Retinal pigment epithelial cell (primary cell): ENCODE measurements around the gene DLK1.

Experiments
- DNase-seq: peaks from one replicate; pipeline ENCODE4 v3.0.0-alpha.2; 2010; ENCODE audit warnings: low read depth
- H3K4me3 ChIP-seq: 2 replicates; pipeline ENCODE4 v1.5.1; 2011; ENCODE audit warnings: mild to moderate bottlenecking, low read length, control low read depth, moderate library complexity
- TF ChIP-seq, protein P1 (sequence below): conservative IDR thresholded peaks from 2 replicates; pipeline ENCODE4 v1.5.1; 2011; ENCODE audit warnings: low read depth, low read length, control low read depth, inconsistent platforms

The DLK1 gene

DNA sequence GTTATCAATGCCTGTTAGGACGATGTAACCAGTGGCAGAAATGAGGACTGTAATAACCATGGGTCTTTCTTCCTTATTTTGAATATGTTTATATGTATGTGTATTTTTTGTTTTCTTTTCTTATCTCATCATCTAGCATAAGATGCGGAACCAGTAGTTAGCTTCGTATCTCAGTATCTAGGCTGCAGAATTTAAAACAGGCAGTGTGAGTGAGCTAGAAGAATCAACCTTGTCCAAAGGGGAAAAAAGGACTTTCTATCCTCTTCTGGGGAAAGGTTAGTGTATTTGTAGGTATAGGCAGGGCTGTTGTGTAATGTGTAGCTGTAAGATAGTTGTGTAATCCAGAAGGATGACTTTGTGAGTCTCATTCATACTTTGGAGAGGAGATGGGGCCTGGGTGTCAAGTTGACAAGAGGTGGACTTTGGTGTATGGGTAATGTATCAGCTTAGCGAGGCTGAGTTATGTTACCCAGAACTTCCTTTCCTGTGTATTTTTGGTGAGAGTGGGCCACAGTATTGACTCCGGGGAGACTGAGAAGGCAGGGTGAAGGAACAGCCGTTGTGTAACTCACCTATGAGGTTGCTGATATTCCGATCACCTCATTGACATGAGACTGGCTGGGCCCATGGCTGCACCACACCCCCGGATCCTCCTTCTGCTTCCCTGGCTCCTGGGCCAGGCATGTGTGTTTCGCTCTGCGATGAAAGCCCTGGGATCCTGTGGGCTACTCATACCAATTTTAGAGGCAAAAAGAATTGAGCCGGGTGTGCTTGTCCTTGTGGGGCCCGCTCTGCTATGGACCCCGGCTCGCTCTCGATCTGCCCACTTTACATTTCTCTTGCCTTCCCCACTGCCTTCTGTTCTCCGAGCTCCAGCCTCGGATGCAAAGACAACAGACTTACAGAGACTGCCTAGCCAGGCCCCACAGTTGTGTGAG lies 24.3 kb downstream of the DLK1 start:
- TF ChIP-seq, protein P1, sequence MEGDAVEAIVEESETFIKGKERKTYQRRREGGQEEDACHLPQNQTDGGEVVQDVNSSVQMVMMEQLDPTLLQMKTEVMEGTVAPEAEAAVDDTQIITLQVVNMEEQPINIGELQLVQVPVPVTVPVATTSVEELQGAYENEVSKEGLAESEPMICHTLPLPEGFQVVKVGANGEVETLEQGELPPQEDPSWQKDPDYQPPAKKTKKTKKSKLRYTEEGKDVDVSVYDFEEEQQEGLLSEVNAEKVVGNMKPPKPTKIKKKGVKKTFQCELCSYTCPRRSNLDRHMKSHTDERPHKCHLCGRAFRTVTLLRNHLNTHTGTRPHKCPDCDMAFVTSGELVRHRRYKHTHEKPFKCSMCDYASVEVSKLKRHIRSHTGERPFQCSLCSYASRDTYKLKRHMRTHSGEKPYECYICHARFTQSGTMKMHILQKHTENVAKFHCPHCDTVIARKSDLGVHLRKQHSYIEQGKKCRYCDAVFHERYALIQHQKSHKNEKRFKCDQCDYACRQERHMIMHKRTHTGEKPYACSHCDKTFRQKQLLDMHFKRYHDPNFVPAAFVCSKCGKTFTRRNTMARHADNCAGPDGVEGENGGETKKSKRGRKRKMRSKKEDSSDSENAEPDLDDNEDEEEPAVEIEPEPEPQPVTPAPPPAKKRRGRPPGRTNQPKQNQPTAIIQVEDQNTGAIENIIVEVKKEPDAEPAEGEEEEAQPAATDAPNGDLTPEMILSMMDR = no peak
- H3K4me3 ChIP-seq = no peak overlapping the region
- DNase-seq = no peak

DNA sequence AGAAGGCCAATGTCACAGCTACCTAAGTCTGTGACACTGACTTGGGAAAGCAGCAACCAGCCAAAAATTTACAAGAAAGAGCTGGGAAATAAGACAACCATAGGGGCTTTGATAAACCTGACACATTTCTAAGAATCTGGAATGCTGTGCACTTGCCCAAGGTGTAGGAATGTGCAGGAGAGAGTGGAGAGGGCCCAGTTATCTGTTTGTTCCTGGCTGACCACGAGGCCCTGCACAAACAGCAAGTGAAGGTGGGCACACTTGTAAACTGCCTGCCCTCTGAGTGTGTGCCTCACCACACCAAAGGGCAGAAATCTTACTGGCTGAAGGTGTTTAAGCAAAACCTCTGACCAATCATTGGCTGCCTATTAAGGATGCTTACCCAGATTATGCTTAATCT lies 27.3 kb downstream of the DLK1 start:
- DNase-seq = no peak
- TF ChIP-seq, protein P1 = no peak
- H3K4me3 ChIP-seq = no peak overlapping the region

DNA sequence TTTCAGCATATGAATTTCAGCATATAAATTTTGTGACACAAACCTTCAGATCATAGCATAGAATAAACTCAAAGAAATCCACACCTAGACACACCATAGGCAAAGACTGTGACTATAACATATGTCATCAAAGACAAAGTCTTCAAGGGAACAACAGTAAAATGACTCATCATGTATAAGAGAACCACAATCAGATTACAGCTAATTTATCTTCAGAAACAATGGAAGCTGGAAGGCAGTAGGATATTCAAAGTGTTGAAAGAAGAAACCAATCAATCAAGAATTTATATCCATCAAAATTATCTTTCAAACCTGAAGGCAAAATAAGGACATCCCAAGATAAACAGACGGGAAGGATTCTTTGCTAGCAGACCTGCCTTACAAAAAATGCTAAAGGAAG lies 29.0 kb downstream of the DLK1 start:
- H3K4me3 ChIP-seq = no peak overlapping the region
- TF ChIP-seq, protein P1 = no peak
- DNase-seq = no peak

DNA sequence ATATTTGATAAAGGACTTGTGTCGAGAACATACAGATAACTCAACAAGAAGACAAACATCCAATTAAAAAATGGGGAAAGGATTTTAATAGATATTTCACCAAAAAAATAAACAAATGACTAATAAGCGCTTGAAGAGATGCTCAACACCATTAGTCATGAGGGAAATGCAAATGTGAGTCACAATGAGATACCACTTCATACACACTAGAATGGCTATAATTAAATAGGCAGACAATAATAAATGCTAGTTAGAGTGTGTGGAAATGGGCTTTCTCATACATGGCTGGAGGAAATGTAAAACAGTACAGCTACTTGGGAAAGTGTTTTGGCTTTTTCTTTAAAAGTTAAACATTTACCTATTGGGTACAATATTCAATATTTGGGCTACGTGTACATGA lies 34.8 kb downstream of the DLK1 start:
- TF ChIP-seq, protein P1 = no peak
- no peak overlapping the region for H3K4me3 ChIP-seq
- DNase-seq = peak; percentile 12

DNA sequence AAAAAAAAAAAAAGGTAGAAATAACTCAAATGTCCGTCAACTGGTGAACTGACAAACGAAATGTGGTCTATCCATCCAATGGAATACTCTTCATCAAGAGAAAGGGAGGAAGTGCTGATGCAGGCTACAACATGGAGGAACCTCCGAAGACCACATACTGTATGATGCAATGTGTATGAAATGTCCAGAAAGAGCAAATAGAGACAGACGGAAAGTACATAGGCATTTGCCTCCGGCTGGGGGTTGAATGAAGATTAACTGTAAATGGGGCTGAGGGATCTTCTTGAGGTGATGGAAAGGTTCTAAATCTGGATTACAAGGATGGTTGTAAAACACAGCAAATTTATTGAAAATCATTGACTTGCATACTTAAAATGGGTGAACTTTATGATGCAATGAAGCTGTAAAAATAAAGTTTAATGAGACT lies 35.4 kb downstream of the DLK1 start:
- no peak overlapping the region for H3K4me3 ChIP-seq
- no peak for DNase-seq
- TF ChIP-seq, protein P1 = no peak

DNA sequence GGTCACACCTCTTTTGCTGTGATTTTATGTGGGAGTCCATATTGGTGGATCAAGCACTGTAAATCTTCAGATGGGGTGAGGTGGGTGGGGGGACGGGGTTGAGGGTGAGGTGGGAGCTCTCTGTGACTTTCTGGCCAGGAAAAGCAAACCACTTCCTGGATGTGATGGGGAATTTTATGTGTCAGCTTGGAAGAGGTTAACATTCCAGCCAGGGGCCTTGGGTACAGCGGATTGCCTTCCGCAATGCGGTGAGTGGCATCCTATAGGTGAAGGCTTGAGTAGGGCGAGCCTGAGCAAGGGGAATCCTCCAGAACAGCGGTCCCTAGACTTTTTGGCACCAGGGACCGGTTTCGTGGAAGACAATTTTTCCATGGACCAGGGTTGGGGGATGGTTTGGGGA lies 36.2 kb downstream of the DLK1 start:
- H3K4me3 ChIP-seq = no peak overlapping the region
- TF ChIP-seq, protein P1 = no peak
- DNase-seq = no peak
